ENCODE results near the gene INKA2.

The INKA2 gene

DNA sequence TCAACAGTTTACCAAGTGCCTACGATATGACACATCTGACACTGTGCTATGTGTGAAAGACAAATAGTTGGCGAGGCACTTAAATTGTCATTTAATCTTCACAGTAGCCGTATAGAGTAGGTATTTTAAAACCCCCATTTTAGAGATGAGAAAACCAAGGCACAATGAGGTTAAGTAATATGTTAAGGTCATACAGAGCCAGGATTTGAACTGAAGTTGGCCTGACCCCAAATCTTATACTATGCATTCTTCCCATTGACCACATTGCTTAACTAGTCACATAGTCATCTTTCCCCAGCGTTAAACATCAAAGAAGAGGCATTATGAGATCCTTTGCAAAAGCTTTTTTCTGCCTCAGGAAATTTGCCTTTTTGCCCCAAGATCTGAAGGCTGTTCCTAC, 3.9 kb downstream of the INKA2 start:
- H3K27ac ChIP-seq, result peak overlapping the region in 1 of 21 experiments; percentile 28
- no peak overlapping the region for H3K4me3 ChIP-seq

DNA sequence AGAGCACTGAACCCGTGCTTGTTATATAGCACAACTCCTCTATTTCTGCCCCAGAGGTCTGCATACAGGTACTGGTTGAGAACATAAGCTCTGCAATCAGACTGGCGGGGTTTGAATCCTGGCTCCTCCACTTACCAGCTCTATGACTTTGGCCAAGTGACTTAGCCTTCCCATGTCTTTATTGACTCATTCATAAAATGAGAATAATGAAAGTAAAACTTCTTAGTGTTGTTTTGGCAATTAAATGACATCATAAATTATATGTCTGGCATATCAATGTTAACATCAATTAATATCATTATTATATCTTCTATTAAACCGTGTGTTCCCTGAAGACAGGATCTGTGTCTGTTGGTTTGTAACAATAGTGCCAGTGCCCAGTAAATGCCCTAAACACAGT, 4.3 kb downstream of the INKA2 start:
- Histone ChIP-seq H3K4me3 (no peak overlapping the region), H3K27ac (peak overlapping the region in 6 of 21 experiments; percentile 62 to 77 (median 72))

DNA sequence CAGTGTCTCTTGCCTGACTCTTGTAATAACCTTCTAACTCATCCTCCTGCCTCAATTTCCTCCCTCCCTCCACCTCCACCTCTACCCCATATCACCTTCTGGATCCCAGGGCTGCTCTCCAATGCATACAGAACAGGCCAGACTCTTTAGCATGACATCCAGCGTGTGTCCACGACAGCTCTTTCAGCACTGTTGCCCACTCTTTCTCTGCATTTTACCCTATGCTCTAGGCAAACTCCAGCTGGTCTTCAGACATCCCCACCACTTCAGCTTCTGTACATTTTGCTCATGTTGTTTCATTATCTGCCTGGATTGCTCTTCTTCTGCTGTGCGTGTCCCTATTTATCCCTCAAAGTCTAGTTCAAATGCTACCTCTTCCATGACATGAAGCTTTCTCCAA, 4.8 kb downstream of the INKA2 start:
- peak overlapping the region in 17 of 21 experiments; percentile 8 to 77 (median 65) for H3K27ac ChIP-seq
- H3K4me3 ChIP-seq, result no peak overlapping the region

- no peak overlapping the region for H3K4me3 ChIP-seq
- peak overlapping the region in 20 of 21 experiments; percentile 7 to 77 (median 64) for H3K27ac ChIP-seq
Observed at GRCh38 chr1:111733992-111734341, 5.2 kb downstream of the INKA2 start.

GRCh38 chr1:111733183-111733991, 5.8 kb downstream of the INKA2 start:
- peak overlapping the region in 20 of 21 experiments; percentile 7 to 77 (median 64) for H3K27ac ChIP-seq

GRCh38 chr1:111732718-111733117, 6.5 kb downstream of the INKA2 start:
- H3K27ac ChIP-seq, result peak overlapping the region in 14 of 21 experiments; percentile 2 to 77 (median 44)
- H3K4me3 ChIP-seq, result no peak overlapping the region

More at GRCh38 chr1:111733183-111733991, 5.8 kb downstream of the INKA2 start:
- H3K4me3 ChIP-seq, result no peak overlapping the region

DNA sequence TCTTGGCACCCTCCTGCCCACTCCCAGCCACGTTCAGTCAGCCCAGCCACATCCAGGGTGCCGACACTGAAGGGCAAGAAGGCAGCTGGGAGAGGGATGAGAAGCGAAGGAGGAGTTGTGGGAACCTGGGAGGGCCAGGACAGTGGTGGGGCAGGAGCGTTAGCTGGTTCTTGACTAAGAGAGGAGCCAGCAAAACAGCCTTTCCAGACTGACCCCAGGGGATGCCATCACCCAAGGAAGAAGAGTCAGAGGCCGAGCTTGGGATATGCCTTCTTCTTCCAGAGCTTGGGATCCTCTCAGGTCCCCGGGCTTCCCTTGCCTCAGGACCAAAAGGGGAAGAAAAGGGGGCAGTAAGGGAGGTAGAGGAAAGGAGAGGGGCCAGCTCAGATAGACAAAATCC, 7.2 kb downstream of the INKA2 start:
- Histone ChIP-seq H3K27ac (no peak overlapping the region), H3K4me3 (no peak overlapping the region)

- Histone ChIP-seq H3K4me3 (no peak overlapping the region), H3K27ac (no peak overlapping the region)
Observed at GRCh38 chr1:111730706-111731105, 8.5 kb downstream of the INKA2 start.

DNA sequence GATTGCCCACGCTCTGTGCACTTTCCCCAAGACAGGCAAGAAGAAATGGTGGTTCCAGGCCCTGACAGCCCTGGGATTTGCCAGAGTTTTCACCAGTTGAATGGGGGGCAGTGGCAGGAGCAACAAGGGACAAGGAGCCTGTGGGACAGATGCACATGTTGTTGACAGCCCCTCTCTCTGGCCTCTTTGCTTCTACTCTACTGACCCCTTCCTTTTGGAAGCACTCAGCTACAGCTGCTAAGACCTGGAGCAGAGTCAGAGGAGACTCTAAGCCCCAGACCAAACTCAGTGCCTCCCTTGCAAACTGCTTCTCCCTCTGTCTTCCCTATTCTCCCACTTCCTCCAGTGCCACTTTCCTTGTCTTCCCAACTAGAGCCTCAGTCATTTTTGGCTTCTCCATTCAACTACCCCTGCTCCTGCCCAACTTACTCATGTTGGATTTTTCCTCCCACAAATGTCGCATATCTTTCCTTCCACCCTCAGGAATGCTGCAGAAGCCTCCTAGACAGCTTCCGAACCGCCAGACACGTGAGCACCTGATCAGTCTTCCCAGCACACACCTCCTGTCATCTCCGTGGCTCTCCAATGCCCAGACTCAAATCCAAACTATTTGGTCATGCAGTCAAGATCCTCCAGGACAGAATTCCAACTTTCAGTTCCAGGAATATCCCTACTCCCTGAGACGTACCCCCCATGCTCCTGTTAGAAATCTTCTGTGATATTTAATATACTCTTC, 9.1 kb downstream of the INKA2 start:
- Histone ChIP-seq H3K27ac (peak overlapping the region in 3 of 21 experiments; percentile 1 to 10 (median 7)), H3K4me3 (no peak overlapping the region)

- peak overlapping the region in 3 of 21 experiments; percentile 1 to 10 (median 7) for H3K27ac ChIP-seq
- no peak overlapping the region for H3K4me3 ChIP-seq
Observed at GRCh38 chr1:111729271-111729921, 9.8 kb downstream of the INKA2 start.

GRCh38 chr1:111727056-111727455, 12.1 kb downstream of the INKA2 start:
- H3K4me3 ChIP-seq, result no peak overlapping the region
- no peak overlapping the region for H3K27ac ChIP-seq

DNA sequence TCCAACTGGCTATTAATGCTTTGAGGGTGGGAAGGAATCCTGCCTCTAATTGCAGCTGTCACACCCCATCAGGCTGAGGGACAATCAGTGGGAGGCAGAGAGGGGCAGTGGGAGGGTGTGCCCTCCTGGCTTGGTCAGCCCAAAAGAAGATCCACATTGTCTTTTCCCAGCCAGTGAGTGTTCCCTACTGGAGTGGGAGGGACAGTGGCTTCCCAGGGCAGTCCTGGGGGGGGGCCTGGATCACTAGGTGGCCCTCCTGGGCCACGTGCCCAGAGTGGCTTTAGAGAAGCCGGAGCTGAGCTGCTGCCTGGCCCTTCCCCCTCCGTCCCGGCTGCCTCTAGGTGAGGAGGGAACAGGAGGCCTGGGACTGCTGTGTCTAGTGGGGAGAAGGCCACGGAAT, 14.0 kb downstream of the INKA2 start:
- peak overlapping the region in 2 of 21 experiments; percentile 14 to 29 for H3K27ac ChIP-seq
- H3K4me3 ChIP-seq, result no peak overlapping the region

GRCh38 chr1:111723871-111724270, 15.3 kb downstream of the INKA2 start:
- no peak overlapping the region for H3K4me3 ChIP-seq
- peak overlapping the region in 3 of 21 experiments; percentile 8 to 42 (median 16) for H3K27ac ChIP-seq

DNA sequence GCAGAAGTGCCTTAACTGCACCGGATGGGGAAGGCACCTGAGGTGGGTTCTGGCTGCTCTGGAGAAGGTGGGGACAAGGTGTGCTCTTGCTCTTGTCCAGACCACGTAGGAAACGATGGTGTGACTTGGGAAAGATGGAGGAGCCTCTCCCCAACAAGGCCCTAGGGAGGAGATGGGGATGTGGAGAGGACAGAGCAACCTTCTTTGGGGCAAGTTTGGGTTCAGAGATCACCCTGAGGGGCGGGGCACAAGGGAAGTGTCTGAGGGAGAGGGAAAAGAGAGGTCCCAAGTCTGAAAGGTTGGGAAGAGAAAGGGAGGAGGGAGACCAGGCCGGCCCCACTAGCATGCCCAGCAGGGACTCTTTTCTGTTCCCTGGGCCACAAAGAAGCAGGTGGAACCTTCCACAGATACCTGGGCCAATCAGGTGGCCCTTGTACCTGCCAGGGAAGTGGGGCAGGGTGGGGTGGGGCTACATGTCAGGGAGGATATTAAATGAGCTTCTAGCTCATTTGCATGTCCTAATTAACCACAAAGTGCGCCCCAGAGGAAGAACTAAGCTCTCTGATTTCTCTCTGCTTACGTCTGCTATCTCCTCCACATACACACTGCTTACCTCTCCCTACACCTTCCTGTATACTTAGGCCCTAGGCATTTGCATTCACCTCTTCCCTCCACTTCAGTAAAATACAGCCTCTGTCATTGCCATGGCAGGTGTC, 15.9 kb downstream of the INKA2 start:
- H3K27ac ChIP-seq, result peak overlapping the region in 3 of 21 experiments; percentile 4 to 42 (median 17)
- no peak overlapping the region for H3K4me3 ChIP-seq

DNA sequence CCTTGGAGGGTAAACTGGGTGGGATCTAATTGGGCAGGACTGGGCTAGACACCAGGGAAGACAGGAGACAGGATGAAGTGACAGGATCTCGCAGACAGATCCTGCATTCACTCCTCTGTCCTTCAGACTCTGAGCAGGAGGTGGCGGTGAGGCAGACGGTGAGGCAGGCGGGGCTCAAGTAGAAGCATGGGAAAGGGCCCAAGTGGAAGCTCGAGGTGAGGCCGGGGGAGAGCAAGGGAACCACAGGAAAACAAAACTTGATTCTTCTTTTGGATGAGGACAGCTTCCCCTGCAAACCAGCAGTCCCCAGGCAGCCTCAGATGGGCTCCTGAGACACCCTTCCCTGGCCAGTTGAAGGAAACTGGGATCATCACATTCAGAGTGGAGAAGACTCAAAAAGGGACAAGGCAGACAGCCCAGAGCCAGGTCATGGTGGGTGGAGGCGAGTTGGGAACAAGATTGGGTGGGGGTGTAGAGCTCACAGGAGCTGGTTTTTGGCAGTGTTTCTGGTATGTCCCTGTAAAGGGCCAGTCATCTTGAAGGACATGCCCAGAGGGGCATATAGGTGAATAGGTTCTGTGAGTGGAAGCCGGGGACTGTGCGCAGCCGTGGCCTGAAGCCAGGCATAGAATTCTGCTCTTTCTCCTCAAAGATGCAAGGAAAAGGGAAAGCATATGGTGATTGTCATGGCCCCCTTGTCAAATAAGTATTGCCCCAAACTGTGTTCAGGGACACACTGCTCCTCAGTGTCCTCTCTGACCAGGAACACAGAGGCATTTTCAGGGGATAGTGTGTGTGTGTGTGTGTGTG, 18.0 kb downstream of the INKA2 start:
- Histone ChIP-seq H3K27ac (peak overlapping the region in 15 of 21 experiments; percentile 11 to 73 (median 60)), H3K4me3 (no peak overlapping the region)

DNA sequence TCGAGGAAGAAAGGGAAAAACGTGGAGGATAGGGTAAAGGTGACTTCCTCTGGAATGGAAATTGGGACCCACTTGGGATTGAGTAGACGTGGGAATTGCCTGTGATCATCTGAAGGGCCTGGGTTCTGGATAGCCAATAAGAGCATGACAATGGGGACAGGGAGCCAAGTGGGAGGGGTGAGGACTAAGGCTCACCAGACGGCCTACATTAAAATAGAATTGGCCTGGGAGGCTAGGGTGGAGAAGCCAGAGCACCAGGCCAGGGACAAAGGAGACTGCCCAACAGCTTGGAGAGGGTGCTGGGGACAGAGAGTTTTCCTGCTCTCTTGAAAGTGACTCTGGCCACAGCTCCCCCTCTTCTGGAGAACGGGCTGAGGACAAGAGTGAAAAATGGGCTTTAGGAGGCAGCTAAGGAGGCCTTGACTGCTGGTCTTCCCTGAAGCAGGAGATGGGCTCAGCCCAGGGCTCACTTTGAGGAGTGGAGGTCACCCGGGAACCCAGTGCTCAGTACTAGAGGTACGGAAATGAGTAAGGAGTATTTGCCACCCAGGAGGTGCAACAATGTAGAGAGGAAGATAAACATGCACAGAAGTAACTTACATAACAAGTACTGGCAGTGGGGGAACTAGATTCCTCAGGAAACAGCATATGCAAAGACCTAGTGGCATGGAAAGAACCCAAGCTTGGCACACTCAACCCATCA, 18.8 kb downstream of the INKA2 start:
- H3K27ac ChIP-seq, result peak overlapping the region in 17 of 21 experiments; percentile 11 to 73 (median 57)
- H3K4me3 ChIP-seq, result no peak overlapping the region

DNA sequence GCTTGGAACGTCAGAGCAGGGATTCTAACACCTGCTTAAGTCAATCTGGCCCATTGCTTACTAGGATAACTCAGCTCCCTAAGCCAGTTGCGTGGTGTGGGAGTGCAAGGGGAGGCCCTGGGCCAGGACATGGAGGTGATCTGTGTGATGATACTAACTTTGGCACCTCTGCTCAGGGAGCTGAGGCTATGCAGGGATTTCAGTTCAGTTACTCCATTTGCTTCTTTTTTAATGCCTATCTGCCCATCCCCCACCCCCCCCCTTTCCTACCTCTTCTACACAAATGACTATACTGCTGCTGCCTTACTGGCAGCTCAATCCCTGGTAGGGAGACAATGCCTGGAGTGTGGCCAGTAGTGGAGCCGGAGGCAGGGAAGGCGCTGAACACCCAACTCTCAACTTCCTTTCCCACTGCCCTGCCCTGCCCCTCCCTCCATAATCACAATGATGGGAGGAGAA, 19.5 kb downstream of the INKA2 start:
- no peak overlapping the region for H3K4me3 ChIP-seq
- peak overlapping the region in 7 of 21 experiments; percentile 5 to 73 (median 40) for H3K27ac ChIP-seq

DNA sequence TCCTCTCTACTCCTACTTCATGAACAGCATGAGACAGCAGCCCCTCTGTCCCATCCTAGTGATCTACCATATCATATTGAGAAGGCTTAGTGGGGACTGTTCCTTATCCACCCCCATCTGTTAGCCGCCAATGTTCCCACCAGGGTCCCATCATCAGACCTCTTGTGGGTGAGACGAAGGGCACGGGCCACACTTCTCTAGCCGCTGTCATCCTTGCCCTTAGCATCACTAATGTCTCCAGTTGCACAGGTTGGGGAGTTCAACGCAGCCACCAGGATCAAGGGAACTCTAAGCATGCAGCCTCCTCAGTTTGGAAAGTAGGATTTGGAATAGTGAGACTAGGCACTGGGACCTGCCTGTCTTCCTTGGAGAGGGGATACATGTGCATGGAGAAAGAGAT, 20.1 kb downstream of the INKA2 start:
- peak overlapping the region in 2 of 21 experiments; percentile 32 to 40 for H3K27ac ChIP-seq
- no peak overlapping the region for H3K4me3 ChIP-seq

Data from skin epidermis (tissue), 12 donors.